ENCODE measurements around the gene ST6GALNAC2.

Gene ST6GALNAC2

DNA sequence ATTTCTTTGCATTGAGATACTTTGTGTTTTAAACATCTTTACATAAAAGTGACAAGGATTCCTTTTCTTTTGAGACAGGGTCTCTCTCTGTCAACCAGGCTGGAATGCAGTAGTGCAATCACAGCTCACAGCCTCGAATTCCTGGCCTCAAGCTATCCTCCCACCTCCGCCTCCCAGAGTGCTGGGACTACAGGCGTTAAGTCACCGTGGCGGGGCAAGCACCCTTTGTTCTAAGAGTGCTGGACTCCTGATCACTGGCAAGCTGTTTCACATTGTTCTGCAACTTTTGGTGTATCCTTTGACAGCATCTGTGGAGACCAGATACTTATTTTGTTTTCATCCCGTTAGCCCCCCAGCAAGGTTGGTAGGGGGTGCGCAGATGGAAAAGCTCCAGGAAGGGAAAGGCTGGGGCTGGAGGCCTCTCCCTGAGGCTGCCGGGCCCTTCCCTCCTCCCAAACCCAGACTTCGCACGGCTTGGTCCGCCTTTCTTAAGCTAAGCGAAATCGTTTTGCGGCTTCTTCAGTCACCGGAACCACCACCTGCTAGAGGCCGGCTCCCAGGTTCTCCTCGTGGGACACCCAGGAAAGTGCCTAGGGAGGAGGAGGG is 1.1 kb downstream of the ST6GALNAC2 start:
- TF ChIP-seq, protein P1, sequence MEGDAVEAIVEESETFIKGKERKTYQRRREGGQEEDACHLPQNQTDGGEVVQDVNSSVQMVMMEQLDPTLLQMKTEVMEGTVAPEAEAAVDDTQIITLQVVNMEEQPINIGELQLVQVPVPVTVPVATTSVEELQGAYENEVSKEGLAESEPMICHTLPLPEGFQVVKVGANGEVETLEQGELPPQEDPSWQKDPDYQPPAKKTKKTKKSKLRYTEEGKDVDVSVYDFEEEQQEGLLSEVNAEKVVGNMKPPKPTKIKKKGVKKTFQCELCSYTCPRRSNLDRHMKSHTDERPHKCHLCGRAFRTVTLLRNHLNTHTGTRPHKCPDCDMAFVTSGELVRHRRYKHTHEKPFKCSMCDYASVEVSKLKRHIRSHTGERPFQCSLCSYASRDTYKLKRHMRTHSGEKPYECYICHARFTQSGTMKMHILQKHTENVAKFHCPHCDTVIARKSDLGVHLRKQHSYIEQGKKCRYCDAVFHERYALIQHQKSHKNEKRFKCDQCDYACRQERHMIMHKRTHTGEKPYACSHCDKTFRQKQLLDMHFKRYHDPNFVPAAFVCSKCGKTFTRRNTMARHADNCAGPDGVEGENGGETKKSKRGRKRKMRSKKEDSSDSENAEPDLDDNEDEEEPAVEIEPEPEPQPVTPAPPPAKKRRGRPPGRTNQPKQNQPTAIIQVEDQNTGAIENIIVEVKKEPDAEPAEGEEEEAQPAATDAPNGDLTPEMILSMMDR (IDR thresholded peaks at IDR 0.05; ENCODE audit: low read depth, low read length): no peak

DNA sequence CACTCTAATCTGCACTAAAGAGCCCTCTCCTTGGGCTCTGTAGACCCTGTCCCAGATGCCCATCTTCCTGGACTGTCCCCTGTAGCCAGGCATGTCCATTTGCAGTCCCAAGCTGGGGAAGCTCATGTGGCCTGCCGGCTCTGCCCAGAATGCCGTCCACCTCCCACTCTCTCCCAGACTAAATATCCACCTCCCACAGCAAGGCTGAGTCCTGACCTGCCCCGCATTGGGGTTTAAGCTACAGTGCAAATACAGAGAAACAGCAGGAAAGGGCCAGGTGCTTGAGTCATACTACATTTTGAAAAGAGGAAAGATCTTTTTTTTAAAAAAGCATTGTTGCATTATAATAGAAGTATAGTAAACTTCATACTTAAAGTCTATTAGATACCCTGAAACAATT is 3.0 kb downstream of the ST6GALNAC2 start:
- H3K4me3 ChIP-seq (ENCODE audit: low read depth, low read length): no peak overlapping the region
- TF ChIP-seq, protein P1 (IDR thresholded peaks at IDR 0.05; ENCODE audit: low read depth, low read length): no peak

More for the DNA sequence above, 1.1 kb downstream of the ST6GALNAC2 start:
- peak overlapping the region; percentile 53 for H3K4me3 ChIP-seq (ENCODE audit: low read depth, low read length)

DNA sequence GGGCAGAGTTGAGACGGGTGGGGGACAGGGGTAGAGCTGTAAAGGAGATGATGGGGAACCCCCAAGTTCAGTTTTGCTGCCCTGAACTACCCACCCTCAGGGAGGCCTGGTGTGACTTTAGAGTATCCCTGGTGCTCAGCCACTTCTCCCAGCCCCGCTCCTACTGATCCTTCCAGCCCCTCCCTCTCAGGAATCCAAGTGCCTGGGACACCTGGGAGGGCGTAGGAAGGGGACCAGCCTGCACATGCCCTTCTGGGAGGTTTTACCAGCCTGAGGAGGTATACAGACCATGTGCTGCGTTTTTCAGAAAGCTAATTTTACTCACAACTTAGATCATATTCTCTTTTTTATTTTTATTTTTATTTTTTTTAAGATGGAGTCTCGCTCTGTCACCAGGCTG is 4.1 kb downstream of the ST6GALNAC2 start:
- no peak overlapping the region for H3K4me3 ChIP-seq (ENCODE audit: low read depth, low read length)
- TF ChIP-seq, protein P1 (IDR thresholded peaks at IDR 0.05; ENCODE audit: low read depth, low read length): no peak

DNA sequence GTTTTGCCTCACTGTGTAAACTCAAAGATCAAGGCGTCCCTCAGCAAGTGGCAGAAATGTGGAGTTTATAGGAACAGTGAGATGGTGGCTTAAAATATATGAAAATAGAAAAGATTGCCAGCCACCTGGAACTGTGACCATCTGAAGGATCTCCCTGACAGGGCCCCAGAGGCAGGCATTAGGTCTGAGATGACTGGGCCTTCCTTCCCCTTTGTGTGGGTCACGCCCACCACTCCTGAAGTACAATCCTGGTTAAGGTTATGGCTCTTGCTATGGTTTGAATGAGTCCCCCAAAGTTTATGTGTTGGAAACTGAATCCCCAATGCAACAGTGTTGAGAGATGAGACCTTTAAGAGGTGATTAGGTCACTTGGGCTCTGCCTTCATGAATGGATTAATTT is 6.4 kb downstream of the ST6GALNAC2 start:
- TF ChIP-seq, protein P1 (IDR thresholded peaks at IDR 0.05; ENCODE audit: low read depth, low read length): no peak
- no peak overlapping the region for H3K4me3 ChIP-seq (ENCODE audit: low read depth, low read length)

DNA sequence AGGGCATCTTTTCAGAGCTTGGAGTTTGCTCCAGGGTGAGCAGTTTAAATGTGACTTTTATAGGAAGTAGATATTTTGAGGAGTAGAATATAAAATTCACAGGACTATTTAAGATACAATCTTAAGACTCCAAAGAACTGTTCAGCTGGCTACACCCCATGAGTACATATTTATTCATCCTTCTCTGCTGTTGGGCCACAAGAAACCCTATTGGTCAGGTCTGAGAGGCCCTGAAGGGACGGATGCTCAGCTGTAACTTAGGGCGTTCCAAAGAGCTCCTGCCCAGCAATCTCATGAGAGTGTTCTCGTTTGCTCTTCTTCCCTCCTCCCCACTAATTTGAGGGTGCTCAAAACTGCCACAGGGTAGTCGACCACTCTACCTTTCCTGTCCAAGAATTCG is 7.3 kb downstream of the ST6GALNAC2 start:
- no peak overlapping the region for H3K4me3 ChIP-seq (ENCODE audit: low read depth, low read length)
- TF ChIP-seq, protein P1 (IDR thresholded peaks at IDR 0.05; ENCODE audit: low read depth, low read length): no peak

DNA sequence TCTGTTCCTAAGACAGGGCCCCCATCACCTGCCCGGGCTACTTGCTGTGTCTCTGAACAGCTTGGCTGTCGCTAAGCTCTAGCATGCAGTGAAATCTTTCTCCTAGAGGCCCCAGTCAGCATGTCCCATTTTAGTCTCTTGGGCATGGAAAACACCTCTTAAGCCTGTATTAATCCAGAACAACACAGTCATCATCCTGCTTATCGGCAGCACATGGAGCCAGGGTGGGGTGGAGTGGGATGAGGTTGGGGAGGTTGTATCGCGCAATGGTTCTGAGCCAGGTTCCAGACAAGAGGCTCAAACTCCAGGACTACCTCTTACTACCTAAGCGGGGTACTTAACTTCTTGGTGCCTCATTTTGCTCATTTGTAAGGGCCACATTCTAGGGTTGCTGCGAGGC is 7.8 kb downstream of the ST6GALNAC2 start:
- H3K4me3 ChIP-seq (ENCODE audit: low read depth, low read length): no peak overlapping the region
- TF ChIP-seq, protein P1 (IDR thresholded peaks at IDR 0.05; ENCODE audit: low read depth, low read length): no peak

DNA sequence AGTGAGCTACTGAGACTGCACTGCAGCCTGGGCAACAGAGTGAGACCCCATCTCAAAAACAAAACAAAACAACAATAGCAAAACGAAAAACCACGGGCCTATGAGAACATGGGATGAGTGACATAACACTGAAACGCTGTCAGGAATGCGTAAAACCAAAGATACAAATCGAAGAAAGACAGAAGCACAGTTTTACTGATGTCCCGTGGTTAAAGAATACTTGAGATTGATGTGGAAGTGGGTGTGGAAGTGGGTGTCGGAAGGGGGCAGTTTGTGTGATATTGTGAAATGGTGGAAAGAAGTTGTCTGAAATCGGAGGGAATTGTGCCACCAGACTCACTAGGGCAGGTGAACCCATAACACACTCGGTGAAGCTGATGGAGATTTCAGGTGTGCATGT is 9.5 kb downstream of the ST6GALNAC2 start:
- H3K4me3 ChIP-seq (ENCODE audit: low read depth, low read length): no peak overlapping the region
- TF ChIP-seq, protein P1 (IDR thresholded peaks at IDR 0.05; ENCODE audit: low read depth, low read length): no peak
